GM23338 (cell line): ENCODE measurements around the gene CASP2. TPM values are rescaled to one million over a fixed set of nuclear protein-coding genes. Genes with fewer than 3 reads are reported as not detected.

Experiments used
- CREB1 ChIP-seq: fragments of 250-450 bp; sonication (Bioruptor Pico); IDR thresholded peaks from 2 replicates; pipeline ENCODE4 v1.5.0; 2020; ENCODE audit warnings: low read depth, mild to moderate bottlenecking, moderate library complexity
- EZH2 ChIP-seq: fragments of 200-600 bp; sonication (generic); IDR thresholded peaks from one replicate; pipeline ENCODE4 v1.8.0; 2017; ENCODE audit warnings: antibody characterized with exemption, mild to moderate bottlenecking, low read depth; ENCODE audit not compliant: unreplicated experiment
- EZH2phosphoT487 ChIP-seq: fragments of 200-600 bp; sonication (generic); IDR thresholded peaks from one replicate; pipeline ENCODE4 v1.8.1; 2018; ENCODE audit warnings: antibody characterized with exemption; ENCODE audit not compliant: unreplicated experiment
- NANOG ChIP-seq: IDR thresholded peaks from 2 replicates; pipeline ENCODE4 v1.6.1; 2016; ENCODE audit warnings: antibody characterized with exemption, borderline replicate concordance
- POLR2AphosphoS5 ChIP-seq: IDR thresholded peaks from 2 replicates; pipeline ENCODE4 v1.6.1; 2016; ENCODE audit warnings: antibody characterized with exemption, low read depth
- STAT1 ChIP-seq: IDR thresholded peaks from one replicate; pipeline ENCODE4 v1.6.1; 2016; ENCODE audit warnings: antibody characterized with exemption; ENCODE audit not compliant: unreplicated experiment
- ZNF331 ChIP-seq: fragments of 250-450 bp; sonication (Bioruptor Pico); IDR thresholded peaks from 2 replicates; pipeline ENCODE4 v1.5.0; 2020; ENCODE audit warnings: low read depth, mild to moderate bottlenecking, moderate library complexity
- polyA plus RNA-seq: library from polyadenylated mRNA; unstranded; fragments of >200 nt; fragmentation: Nextera tagmentation; extraction: Ambion mirVana; gene quantifications from 2 replicates; pipeline ENCODE4 v1.2.1, GENCODE V29; 2016
- total RNA-seq: library from RNA; depleted of rRNA; stranded (reverse); fragments of >200 nt; shearing (Covaris generic); gene quantifications from 2 replicates; pipeline ENCODE4 v1.2.3, GENCODE V29; 2014
- TF ChIP-seq, protein P1 (sequence below): fragments of 250-450 bp; sonication (Bioruptor Pico); IDR thresholded peaks from 2 replicates; pipeline ENCODE4 v1.5.0; 2020; ENCODE audit warnings: mild to moderate bottlenecking, moderate library complexity
- TF ChIP-seq, protein P2 (sequence below), 2 experiments: fragments of 200-600 bp in 1 of 2; sonication (generic) in 1 of 2; conservative IDR thresholded peaks; 2 replicates each; pipeline versions ENCODE4 v1.5.1 to v1.6.1; 2016 to 2017; ENCODE audit warnings: antibody characterized with exemption in 2 of 2, low read depth in 2 of 2, mild to moderate bottlenecking in 2 of 2, moderate library complexity in 1 of 2

The CASP2 gene
- total and polyA plus RNA-seq, 2 experiments from 2014 or later: 17.7 to 21.8 TPM

DNA sequence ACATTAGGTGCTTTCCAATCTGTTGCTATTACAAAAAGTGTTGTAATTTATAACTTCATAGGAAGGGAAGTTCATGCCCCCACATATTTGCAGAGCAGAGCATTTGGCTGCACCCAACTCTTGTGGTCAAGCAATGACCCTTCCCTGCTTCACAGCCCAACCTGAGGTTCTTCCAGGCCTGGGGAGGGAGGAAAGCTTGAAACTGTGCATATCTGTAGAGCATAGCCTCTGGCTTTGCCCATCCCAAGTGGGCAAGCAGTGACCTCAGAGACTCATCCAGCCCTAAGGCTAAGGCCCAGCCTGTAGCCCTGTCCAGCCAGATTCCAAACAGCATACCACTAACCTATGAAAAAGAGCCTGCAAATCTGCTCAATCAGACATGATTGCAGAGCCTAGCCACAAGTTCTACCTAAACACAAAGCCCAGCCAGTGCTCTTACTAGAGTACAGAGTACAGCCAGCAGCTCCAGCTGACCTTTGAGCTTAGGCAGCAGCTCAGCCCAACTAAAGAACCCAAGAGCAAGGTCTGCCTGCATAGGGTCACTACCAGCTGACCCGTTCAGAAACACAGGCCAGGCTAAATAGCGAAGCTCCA, 39.3 kb upstream of the CASP2 start (continued):
- TF ChIP-seq, protein P1, sequence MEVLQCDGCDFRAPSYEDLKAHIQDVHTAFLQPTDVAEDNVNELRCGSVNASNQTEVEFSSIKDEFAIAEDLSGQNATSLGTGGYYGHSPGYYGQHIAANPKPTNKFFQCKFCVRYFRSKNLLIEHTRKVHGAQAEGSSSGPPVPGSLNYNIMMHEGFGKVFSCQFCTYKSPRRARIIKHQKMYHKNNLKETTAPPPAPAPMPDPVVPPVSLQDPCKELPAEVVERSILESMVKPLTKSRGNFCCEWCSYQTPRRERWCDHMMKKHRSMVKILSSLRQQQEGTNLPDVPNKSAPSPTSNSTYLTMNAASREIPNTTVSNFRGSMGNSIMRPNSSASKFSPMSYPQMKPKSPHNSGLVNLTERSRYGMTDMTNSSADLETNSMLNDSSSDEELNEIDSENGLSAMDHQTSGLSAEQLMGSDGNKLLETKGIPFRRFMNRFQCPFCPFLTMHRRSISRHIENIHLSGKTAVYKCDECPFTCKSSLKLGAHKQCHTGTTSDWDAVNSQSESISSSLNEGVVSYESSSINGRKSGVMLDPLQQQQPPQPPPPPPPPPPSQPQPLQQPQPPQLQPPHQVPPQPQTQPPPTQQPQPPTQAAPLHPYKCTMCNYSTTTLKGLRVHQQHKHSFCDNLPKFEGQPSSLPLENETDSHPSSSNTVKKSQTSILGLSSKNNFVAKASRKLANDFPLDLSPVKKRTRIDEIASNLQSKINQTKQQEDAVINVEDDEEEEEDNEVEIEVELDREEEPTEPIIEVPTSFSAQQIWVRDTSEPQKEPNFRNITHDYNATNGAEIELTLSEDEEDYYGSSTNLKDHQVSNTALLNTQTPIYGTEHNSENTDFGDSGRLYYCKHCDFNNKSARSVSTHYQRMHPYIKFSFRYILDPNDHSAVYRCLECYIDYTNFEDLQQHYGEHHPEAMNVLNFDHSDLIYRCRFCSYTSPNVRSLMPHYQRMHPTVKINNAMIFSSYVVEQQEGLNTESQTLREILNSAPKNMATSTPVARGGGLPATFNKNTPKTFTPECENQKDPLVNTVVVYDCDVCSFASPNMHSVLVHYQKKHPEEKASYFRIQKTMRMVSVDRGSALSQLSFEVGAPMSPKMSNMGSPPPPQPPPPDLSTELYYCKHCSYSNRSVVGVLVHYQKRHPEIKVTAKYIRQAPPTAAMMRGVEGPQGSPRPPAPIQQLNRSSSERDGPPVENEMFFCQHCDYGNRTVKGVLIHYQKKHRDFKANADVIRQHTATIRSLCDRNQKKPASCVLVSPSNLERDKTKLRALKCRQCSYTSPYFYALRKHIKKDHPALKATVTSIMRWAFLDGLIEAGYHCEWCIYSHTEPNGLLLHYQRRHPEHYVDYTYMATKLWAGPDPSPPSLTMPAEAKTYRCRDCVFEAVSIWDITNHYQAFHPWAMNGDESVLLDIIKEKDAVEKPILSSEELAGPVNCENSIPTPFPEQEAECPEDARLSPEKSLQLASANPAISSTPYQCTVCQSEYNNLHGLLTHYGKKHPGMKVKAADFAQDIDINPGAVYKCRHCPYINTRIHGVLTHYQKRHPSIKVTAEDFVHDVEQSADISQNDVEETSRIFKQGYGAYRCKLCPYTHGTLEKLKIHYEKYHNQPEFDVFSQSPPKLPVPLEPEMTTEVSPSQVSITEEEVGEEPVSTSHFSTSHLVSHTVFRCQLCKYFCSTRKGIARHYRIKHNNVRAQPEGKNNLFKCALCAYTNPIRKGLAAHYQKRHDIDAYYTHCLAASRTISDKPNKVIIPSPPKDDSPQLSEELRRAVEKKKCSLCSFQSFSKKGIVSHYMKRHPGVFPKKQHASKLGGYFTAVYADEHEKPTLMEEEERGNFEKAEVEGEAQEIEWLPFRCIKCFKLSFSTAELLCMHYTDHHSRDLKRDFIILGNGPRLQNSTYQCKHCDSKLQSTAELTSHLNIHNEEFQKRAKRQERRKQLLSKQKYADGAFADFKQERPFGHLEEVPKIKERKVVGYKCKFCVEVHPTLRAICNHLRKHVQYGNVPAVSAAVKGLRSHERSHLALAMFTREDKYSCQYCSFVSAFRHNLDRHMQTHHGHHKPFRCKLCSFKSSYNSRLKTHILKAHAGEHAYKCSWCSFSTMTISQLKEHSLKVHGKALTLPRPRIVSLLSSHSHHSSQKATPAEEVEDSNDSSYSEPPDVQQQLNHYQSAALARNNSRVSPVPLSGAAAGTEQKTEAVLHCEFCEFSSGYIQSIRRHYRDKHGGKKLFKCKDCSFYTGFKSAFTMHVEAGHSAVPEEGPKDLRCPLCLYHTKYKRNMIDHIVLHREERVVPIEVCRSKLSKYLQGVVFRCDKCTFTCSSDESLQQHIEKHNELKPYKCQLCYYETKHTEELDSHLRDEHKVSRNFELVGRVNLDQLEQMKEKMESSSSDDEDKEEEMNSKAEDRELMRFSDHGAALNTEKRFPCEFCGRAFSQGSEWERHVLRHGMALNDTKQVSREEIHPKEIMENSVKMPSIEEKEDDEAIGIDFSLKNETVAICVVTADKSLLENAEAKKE (CRISPR knock-in tag): no peak
- TF ChIP-seq EZH2phosphoT487: no peak
- no peak for TF ChIP-seq EZH2
- TF ChIP-seq CREB1: no peak
- no peak for TF ChIP-seq NANOG
- no peak for TF ChIP-seq POLR2AphosphoS5
- TF ChIP-seq, protein P2, sequence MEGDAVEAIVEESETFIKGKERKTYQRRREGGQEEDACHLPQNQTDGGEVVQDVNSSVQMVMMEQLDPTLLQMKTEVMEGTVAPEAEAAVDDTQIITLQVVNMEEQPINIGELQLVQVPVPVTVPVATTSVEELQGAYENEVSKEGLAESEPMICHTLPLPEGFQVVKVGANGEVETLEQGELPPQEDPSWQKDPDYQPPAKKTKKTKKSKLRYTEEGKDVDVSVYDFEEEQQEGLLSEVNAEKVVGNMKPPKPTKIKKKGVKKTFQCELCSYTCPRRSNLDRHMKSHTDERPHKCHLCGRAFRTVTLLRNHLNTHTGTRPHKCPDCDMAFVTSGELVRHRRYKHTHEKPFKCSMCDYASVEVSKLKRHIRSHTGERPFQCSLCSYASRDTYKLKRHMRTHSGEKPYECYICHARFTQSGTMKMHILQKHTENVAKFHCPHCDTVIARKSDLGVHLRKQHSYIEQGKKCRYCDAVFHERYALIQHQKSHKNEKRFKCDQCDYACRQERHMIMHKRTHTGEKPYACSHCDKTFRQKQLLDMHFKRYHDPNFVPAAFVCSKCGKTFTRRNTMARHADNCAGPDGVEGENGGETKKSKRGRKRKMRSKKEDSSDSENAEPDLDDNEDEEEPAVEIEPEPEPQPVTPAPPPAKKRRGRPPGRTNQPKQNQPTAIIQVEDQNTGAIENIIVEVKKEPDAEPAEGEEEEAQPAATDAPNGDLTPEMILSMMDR (conservative IDR thresholded peaks at IDR 0.05; ENCODE audit: low read depth in 2 of 2): no peak
- no peak for TF ChIP-seq STAT1
- no peak for TF ChIP-seq ZNF331 (CRISPR knock-in tag)
